HG03196 (cell line): ENCODE measurements around the gene STOX2.

Experiments used
- ATAC-seq: cut with Tn5 transposase; IDR thresholded peaks from one replicate; pipeline ENCODE4 v1.9.1; 2021; ENCODE audit not compliant: unreplicated experiment

Gene STOX2

GRCh38 chr4:184066584-184067300 lies 161.6 kb downstream of the STOX2 start:
- ATAC-seq = no peak

- no peak for ATAC-seq
Observed at GRCh38 chr4:184067931-184068554, 162.9 kb downstream of the STOX2 start.
